Lower leg skin (tissue), 3 donors: ENCODE results near the gene PUS1.

Experiments
- CTCF ChIP-seq, 3 donors: fragments of 450-650 bp; IDR thresholded peaks; one replicate each; pipeline ENCODE4 v1.5.1; 2016; ENCODE audit warnings: antibody characterized with exemption in 3 of 3, mild to moderate bottlenecking in 3 of 3, moderate library complexity in 2 of 3
- POLR2A ChIP-seq, 2 donors: fragments of 450-650 bp; IDR thresholded peaks; one replicate each; pipeline ENCODE4 v1.6.1; 2016 to 2017; ENCODE audit warnings: antibody characterized with exemption in 2 of 2, mild to moderate bottlenecking in 1 of 2, moderate library complexity in 1 of 2

DNA sequence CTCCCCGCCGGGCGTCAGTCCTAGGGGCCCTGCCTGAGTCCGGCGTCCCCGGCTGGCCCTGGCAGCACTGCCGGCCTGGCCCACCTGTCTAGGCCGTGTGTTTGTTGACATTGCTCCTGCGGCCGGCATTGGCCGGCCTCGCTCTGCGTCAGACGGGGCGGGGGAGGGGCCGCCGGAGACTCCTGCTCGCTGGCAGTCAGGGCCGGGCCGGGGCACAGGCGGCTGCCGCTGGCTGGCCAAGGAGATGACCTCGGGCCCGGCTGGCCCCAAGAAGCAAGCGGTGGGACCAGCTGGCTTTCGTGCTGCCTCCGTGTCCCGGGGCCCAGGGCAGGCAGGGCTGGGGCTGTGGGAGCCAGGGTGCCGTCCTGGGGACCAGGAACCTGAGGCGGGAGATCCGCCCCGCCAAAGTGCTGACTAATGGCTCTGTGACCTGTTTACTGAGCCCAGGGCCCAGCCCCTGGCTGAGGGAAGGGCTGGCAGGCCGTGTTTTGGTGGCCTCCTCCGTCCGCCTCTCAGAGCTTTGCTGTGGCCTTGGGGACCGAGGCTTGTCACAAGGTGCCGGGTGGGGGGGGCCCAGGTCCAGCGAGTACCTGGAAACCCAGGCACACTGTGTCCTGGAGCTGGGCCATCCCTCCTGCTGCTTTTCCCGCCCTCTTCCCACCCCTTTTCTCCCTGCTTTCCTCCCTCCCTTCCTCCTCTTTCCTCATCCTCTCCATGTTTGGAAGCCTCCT is 32.8 kb upstream of the PUS1 start:
- no peak for TF ChIP-seq CTCF (IDR thresholded peaks at IDR 0.05)
- TF ChIP-seq POLR2A (IDR thresholded peaks at IDR 0.05) = peak in 1 of 2 donors; percentile 53
